Measurements from ENCODE around the gene IMPDH1.

Gene IMPDH1

GRCh38 chr7:128394904-128395496, 14.8 kb downstream of the IMPDH1 start:
- Histone ChIP-seq H3K4me1 (ENCODE audit: control insufficient read depth, low read depth, low read length) (no peaks in the 10 kb centered on the region), H3K4me3 (ENCODE audit: low read length) (no peak overlapping the region), H4K8ac (ENCODE audit: low read depth, low read length) (no peak overlapping the region), H3K9ac (ENCODE audit: low read length) (no peak overlapping the region), H3K79me2 (ENCODE audit: control insufficient read depth, insufficient read depth, low read length) (no peaks in the 10 kb centered on the region), H3K27me3 (ENCODE audit: insufficient read depth, low read length, poor library complexity) (no peaks in the 10 kb centered on the region), H3K4me2 (ENCODE audit: low read length) (no peak overlapping the region), H3K23ac (ENCODE audit: low read length) (no peak overlapping the region), H3K36me3 (ENCODE audit: control insufficient read depth, insufficient read depth, low read length) (no peaks in the 10 kb centered on the region), H3K79me1 (ENCODE audit: low read length) (no peaks in the 10 kb centered on the region), H4K5ac (ENCODE audit: low read length) (no peak overlapping the region), H2AK5ac (ENCODE audit: low read length) (no peak overlapping the region), H3K18ac (ENCODE audit: low read length) (no peak overlapping the region), H2BK5ac (ENCODE audit: low read length) (no peak overlapping the region), H2BK15ac (replicated peaks; ENCODE audit: low read depth) (no peak overlapping the region), H3K4ac (ENCODE audit: low read depth, low read length) (no peak overlapping the region), H2BK120ac (ENCODE audit: low read depth, low read length) (no peak overlapping the region), H3K27ac (ENCODE audit: low read depth, low read length) (no peak overlapping the region), H3K56ac (ENCODE audit: low read length) (no peak overlapping the region)
- no peak for DNase-seq
- no CpG with 5 or more reads among the region's 16 CpGs for WGBS (ENCODE audit: extremely low coverage, insufficient coverage, low lambda C conversion rate)

GRCh38 chr7:128393526-128394330, 16.1 kb downstream of the IMPDH1 start:
- Histone ChIP-seq H3K4ac (ENCODE audit: low read depth, low read length) (no peak overlapping the region), H3K56ac (ENCODE audit: low read length) (no peak overlapping the region), H3K4me1 (ENCODE audit: control insufficient read depth, low read depth, low read length) (no peaks in the 10 kb centered on the region), H3K9ac (ENCODE audit: low read length) (no peak overlapping the region), H3K36me3 (ENCODE audit: control insufficient read depth, insufficient read depth, low read length) (no peaks in the 10 kb centered on the region), H3K4me3 (ENCODE audit: low read length) (no peak overlapping the region), H3K4me2 (ENCODE audit: low read length) (no peak overlapping the region), H3K18ac (ENCODE audit: low read length) (no peak overlapping the region), H2BK120ac (ENCODE audit: low read depth, low read length) (no peak overlapping the region), H2BK15ac (replicated peaks; ENCODE audit: low read depth) (no peak overlapping the region), H2BK5ac (ENCODE audit: low read length) (no peak overlapping the region), H3K27ac (ENCODE audit: low read depth, low read length) (no peak overlapping the region), H3K23ac (ENCODE audit: low read length) (no peak overlapping the region), H4K5ac (ENCODE audit: low read length) (no peak overlapping the region), H3K79me2 (ENCODE audit: control insufficient read depth, insufficient read depth, low read length) (no peaks in the 10 kb centered on the region), H3K79me1 (ENCODE audit: low read length) (no peaks in the 10 kb centered on the region), H2AK5ac (ENCODE audit: low read length) (no peak overlapping the region), H4K8ac (ENCODE audit: low read depth, low read length) (no peak overlapping the region), H3K27me3 (ENCODE audit: insufficient read depth, low read length, poor library complexity) (no peaks in the 10 kb centered on the region)
- DNase-seq = no peak
- WGBS (ENCODE audit: extremely low coverage, insufficient coverage, low lambda C conversion rate) = no CpG with 5 or more reads among the region's 23 CpGs

DNA sequence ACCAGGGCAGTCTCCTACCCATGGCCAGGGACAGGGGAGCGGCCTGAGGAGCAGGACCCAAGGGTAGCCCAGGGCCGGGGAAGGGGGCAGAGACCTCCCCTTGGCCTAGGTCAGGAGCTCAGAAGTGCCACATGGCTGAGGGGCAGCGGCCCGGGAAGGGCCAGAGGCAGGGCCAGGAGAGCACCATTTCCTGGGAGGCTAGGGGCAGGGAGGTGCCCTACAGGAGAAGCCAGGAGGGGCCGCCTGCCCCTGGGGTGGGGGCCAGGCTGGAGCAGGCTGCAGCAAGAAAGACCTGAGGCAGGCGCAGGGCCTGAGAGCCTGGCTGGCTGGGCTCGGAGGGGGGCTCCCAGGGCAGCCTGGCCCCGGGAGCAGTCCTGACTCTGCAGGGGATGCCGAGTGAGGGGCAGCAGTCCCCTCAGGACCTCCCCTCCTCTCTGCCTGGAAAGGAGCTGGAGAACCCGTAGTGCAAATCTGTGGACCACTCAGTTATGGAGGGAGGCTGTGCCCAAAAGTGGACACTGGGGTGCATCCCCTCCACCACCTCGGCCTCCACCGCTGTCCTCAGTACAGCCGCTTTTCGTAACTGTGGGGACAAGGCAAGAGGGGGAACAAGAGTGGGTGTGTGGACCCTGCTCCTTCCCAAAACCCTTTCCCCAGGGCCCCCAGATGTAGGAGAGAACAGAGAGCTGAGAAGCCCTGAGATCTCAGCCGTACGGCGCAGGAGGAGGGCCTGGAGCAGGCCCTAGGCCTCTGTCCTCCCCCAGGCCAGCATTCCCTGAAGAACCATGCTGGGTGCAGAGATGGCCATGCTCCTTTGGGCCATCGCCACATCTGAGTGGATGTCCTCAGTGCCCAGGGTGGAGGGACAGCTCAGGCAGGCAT, 17.1 kb downstream of the IMPDH1 start:
- Histone ChIP-seq H3K4me1 (ENCODE audit: control insufficient read depth, low read depth, low read length) (no peaks in the 10 kb centered on the region), H3K9ac (ENCODE audit: low read length) (no peak overlapping the region), H3K18ac (ENCODE audit: low read length) (no peak overlapping the region), H3K4ac (ENCODE audit: low read depth, low read length) (no peak overlapping the region), H3K23ac (ENCODE audit: low read length) (no peak overlapping the region), H3K4me3 (ENCODE audit: low read length) (no peak overlapping the region), H4K8ac (ENCODE audit: low read depth, low read length) (no peak overlapping the region), H3K27ac (ENCODE audit: low read depth, low read length) (no peak overlapping the region), H3K4me2 (ENCODE audit: low read length) (no peak overlapping the region), H3K36me3 (ENCODE audit: control insufficient read depth, insufficient read depth, low read length) (no peaks in the 10 kb centered on the region), H2BK120ac (ENCODE audit: low read depth, low read length) (no peak overlapping the region), H3K79me1 (ENCODE audit: low read length) (no peaks in the 10 kb centered on the region), H3K27me3 (ENCODE audit: insufficient read depth, low read length, poor library complexity) (no peaks in the 10 kb centered on the region), H4K5ac (ENCODE audit: low read length) (no peak overlapping the region), H3K79me2 (ENCODE audit: control insufficient read depth, insufficient read depth, low read length) (no peaks in the 10 kb centered on the region), H2BK15ac (replicated peaks; ENCODE audit: low read depth) (no peak overlapping the region), H2AK5ac (ENCODE audit: low read length) (no peak overlapping the region), H2BK5ac (ENCODE audit: low read length) (no peak overlapping the region), H3K56ac (ENCODE audit: low read length) (no peak overlapping the region)
- no peak for DNase-seq
- WGBS (ENCODE audit: extremely low coverage, insufficient coverage, low lambda C conversion rate) = no CpG with 5 or more reads among the region's 18 CpGs

DNA sequence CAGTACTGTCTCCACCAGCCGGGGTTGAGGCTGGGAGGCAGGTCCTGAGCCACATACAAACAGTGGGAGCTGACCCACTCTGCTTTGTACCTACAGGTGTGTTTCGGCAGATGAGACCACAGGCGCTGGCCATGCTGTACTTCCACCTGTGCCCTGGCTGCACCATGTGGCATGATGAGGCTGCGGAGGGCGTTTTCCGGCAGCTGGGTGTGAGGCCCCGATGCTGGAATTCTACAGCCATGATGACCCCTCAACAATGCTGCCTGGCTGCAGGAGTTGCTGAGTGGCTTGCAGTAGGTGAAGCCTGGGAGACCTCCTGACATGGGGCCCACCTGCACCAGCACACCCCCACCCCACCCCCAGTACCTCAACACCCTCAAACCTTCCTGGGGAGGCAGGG, 18.0 kb downstream of the IMPDH1 start:
- H3K79me2 ChIP-seq (ENCODE audit: control insufficient read depth, insufficient read depth, low read length) = no peaks in the 10 kb centered on the region
- no peak overlapping the region for H2BK120ac ChIP-seq (ENCODE audit: low read depth, low read length)
- H3K4me2 ChIP-seq (ENCODE audit: low read length) = no peak overlapping the region
- H2BK5ac ChIP-seq (ENCODE audit: low read length) = no peak overlapping the region
- no peak overlapping the region for H3K9ac ChIP-seq (ENCODE audit: low read length)
- no peaks in the 10 kb centered on the region for H3K27me3 ChIP-seq (ENCODE audit: insufficient read depth, low read length, poor library complexity)
- H4K8ac ChIP-seq (ENCODE audit: low read depth, low read length) = no peak overlapping the region
- no peak for DNase-seq
- H2BK15ac ChIP-seq (replicated peaks; ENCODE audit: low read depth) = no peak overlapping the region
- no peak overlapping the region for H2AK5ac ChIP-seq (ENCODE audit: low read length)
- no peak overlapping the region for H3K56ac ChIP-seq (ENCODE audit: low read length)
- H3K4ac ChIP-seq (ENCODE audit: low read depth, low read length) = no peak overlapping the region
- H4K5ac ChIP-seq (ENCODE audit: low read length) = no peak overlapping the region
- H3K23ac ChIP-seq (ENCODE audit: low read length) = no peak overlapping the region
- WGBS (ENCODE audit: extremely low coverage, insufficient coverage, low lambda C conversion rate) = no CpG with 5 or more reads among the region's 7 CpGs
- no peak overlapping the region for H3K4me3 ChIP-seq (ENCODE audit: low read length)
- H3K79me1 ChIP-seq (ENCODE audit: low read length) = no peaks in the 10 kb centered on the region
- no peak overlapping the region for H3K27ac ChIP-seq (ENCODE audit: low read depth, low read length)
- H3K18ac ChIP-seq (ENCODE audit: low read length) = no peak overlapping the region
- H3K36me3 ChIP-seq (ENCODE audit: control insufficient read depth, insufficient read depth, low read length) = no peaks in the 10 kb centered on the region
- H3K4me1 ChIP-seq (ENCODE audit: control insufficient read depth, low read depth, low read length) = no peaks in the 10 kb centered on the region

DNA sequence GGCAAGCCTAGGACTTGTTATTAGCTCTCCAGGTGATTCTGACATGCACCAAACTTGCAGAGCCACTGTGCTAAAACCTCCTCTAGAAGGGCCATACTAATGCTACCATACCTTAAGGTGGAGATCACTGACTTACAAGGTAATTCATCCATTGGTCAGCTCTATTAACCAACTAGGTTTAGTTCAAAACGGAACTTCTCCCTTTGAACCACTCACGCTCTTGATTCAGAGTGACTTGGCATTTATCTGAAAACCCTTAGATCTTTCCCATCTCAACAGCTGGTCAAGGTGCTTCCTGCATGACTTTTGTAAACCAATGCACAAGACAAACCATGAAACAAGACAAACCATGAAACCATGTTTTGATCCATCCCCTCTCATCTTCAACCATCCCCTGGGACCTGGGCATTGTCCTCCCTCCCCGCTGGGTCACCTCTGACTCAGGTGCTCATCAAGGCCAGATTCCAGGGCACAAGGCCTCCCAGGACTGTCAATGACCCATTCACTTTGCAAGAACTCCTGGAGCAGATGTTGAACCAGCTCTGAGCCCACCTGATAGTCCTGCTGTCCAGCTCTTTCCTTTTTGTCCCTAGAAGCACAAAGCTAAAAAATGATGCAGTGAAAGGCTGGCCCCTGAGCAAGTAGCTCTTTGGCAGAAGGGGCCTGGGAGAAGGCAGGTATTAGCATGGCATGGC, 18.8 kb downstream of the IMPDH1 start:
- no peak overlapping the region for H3K9ac ChIP-seq (ENCODE audit: low read length)

More for the DNA sequence above, 18.8 kb downstream of the IMPDH1 start:
- H3K4me2 ChIP-seq (ENCODE audit: low read length) = no peak overlapping the region
- H2BK120ac ChIP-seq (ENCODE audit: low read depth, low read length) = no peak overlapping the region
- no peak overlapping the region for H2AK5ac ChIP-seq (ENCODE audit: low read length)
- H3K79me2 ChIP-seq (ENCODE audit: control insufficient read depth, insufficient read depth, low read length) = no peaks in the 10 kb centered on the region
- no peak overlapping the region for H2BK5ac ChIP-seq (ENCODE audit: low read length)
- WGBS (ENCODE audit: extremely low coverage, insufficient coverage, low lambda C conversion rate) = no CpG with 5 or more reads among the region's 3 CpGs
- no peaks in the 10 kb centered on the region for H3K27me3 ChIP-seq (ENCODE audit: insufficient read depth, low read length, poor library complexity)
- no peaks in the 10 kb centered on the region for H3K4me1 ChIP-seq (ENCODE audit: control insufficient read depth, low read depth, low read length)
- H3K4ac ChIP-seq (ENCODE audit: low read depth, low read length) = no peak overlapping the region
- no peak overlapping the region for H3K27ac ChIP-seq (ENCODE audit: low read depth, low read length)
- H3K36me3 ChIP-seq (ENCODE audit: control insufficient read depth, insufficient read depth, low read length) = no peaks in the 10 kb centered on the region
- no peak overlapping the region for H3K56ac ChIP-seq (ENCODE audit: low read length)
- H4K8ac ChIP-seq (ENCODE audit: low read depth, low read length) = no peak overlapping the region
- DNase-seq = no peak
- no peak overlapping the region for H4K5ac ChIP-seq (ENCODE audit: low read length)
- no peak overlapping the region for H3K4me3 ChIP-seq (ENCODE audit: low read length)
- no peak overlapping the region for H3K23ac ChIP-seq (ENCODE audit: low read length)
- H3K18ac ChIP-seq (ENCODE audit: low read length) = no peak overlapping the region
- H3K79me1 ChIP-seq (ENCODE audit: low read length) = no peaks in the 10 kb centered on the region
- H2BK15ac ChIP-seq (replicated peaks; ENCODE audit: low read depth) = no peak overlapping the region
